A172 (cell line): Measurements from ENCODE around the gene MYL12A. TPM values are rescaled to one million over a fixed set of nuclear protein-coding genes. Genes with fewer than 3 reads are reported as not detected.

Experiments used
- DNase-seq: peaks from one replicate; pipeline ENCODE4 v3.0.0-alpha.2; 2015; ENCODE audit warnings: low spot score
- total RNA-seq: library from RNA; depleted of rRNA; stranded (reverse); fragments of >200 nt; shearing (Covaris generic); gene quantifications from 2 replicates; pipeline ENCODE4 v1.2.3, GENCODE V29; 2014; rRNA removed

Gene MYL12A
- total RNA-seq, 1 experiment from 2014 or later: 1,577 TPM

DNA sequence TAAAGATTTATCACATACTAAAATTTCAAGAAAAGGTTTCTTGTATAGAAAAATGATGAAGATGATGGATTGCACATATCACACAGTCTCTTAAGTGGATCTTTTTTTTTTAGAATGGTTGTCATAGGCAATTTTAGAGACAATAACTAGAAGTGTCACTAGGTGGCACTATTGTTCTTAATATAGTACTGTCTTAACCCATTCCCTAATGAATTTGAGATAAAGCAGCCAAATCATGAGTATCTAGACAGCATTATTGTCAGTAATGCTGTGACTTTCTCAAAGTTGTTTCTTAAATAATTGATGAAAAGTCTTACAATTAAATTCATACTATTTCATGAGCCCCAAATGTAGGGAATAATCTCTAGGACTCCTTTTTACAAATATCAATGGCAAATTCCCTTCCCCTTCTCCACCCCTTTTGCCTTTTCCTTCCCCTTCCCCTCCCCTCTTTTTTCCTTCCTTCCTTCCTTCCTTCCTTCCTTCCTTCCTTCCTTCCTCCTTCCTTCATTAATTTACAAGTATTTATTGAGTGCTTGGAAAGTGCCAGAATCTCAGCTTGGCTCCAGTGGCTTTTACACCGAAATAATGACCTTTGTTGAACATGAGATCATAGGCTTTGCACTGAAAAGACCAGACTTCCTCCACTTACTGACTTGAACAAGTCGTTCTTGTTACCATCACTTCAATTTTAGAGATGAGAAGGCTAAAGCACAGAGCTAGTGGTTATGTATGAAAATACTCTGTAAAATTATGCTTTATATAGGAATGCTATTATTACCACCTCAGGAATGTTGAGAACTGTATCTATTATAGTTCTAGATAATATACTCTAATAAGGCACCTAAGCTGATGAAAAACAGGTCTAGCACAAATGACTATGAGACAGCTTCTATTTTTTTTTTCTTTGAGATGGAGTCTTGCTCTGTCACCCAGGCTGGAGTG, 34.1 kb downstream of the MYL12A start:
- peak; percentile 89 for DNase-seq

DNA sequence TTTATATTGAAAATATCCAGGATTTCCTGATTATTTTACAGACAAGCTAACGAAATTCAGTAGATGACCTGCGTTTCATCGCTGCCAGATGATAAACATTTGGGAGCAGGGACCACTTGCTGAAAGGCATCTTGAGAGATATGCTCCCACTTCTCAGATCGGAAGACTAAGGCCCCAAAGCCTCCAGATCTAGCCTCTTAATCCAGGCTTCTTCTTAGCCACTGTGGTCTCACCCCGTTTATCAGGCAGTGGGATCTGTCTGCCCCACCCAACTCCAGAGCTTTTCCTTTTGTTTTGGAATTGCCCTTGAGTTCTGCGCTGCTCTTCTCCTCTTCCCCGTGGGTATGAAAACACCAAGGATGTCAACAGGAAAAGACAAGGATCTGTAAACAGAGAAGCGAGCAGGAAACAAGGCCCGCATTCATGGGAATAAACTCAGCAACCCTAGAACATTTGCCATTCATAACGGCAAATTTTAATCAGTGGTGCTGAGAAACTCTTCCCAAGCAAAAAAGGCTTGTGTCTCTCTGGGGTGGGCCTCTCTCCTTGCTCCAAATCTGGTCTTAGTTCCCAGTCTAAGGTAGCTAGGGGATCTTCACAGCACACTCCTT, 35.8 kb downstream of the MYL12A start:
- DNase-seq: no peak

DNA sequence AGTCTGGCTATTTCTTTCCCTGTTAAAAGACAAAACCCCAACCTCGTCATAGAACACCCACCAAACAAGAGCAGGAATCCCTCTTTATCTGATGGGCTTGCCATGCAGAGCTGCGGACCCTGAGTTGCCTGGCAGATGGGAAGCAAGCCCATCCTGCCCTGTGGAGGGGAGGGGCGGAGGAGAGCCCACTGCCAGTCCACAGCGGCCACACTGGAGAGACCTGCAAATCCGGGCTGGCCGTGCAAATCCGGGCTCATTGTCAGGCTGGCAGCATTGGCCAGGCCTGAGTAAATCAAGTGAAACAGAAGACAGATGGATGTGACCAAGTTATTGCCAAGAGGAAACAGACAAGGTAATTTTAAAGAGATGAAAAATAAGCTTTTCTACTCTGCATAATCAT, 36.3 kb downstream of the MYL12A start:
- no peak for DNase-seq

DNA sequence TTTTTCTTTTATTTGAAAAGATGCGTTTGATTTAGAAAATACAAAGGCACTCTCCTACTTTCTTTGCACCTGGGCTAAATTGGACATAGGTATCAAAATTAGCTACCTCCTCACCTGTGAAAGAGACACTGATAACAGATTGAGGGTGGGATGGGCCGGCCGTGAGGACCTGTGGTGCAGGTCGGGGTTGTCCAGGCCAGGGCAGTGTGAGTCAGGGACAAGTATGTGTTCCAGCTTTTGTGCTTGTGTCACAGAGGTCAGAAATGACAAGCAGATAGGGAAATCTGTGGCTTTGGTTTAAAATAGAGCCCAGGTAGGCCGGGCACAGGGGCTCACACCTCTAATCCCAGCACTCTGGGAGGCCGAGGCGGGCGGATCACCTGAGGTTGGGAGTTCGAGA, 36.9 kb downstream of the MYL12A start:
- no peak for DNase-seq

DNA sequence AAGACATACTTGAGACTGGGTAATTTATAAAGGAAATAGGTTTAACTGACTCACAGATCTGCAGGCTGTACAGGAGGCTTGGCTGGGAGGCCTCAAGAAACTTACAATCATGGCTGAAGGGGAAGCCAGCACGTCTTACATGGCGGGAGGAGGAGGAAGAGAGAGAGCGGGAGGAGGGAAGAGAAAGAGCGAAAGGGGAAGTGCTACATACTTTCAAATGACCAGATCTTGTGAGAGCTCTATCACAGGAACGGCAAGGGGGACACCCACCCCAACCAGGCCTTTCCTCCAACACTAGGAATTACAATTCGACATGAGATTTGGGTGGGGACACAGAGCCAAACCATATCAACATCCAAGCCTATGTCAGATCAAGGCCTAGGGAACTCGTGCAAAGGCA, 38.6 kb downstream of the MYL12A start:
- DNase-seq: no peak

DNA sequence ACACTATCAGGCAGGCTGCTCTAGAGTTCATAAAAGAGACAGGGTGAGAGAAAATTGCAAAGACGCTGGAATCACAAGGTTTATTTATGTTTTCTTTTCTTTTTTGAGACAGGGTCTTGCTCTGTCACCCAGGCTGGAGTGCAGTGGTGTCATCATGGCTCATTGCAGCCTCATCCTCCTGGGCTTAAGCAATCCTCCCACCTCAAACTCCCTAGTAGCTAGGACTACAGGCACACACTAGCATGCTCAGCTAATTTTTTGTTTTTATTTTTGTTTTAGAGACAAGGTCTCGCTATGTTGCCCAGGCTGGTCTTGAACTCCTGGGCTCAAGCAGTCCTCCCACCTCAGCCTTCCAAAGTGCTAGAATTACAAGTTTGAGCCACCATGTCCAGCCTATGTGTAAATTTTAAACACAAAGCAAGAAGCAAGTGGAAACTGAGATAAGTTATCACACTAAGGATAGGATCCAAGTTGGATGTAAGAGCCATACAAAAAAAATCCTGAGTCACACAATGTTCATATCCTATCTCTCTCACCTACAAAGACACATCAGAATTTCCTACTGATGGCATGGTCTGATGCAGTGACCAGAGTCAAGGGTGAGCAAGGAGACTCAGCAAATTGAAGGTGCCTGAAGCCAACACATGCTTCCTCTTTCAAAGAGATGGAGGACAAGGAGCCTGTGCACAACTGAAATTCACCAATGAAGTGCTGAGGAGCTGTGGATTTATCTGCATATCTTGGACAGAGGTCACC, 45.8 kb downstream of the MYL12A start:
- no peak for DNase-seq

DNA sequence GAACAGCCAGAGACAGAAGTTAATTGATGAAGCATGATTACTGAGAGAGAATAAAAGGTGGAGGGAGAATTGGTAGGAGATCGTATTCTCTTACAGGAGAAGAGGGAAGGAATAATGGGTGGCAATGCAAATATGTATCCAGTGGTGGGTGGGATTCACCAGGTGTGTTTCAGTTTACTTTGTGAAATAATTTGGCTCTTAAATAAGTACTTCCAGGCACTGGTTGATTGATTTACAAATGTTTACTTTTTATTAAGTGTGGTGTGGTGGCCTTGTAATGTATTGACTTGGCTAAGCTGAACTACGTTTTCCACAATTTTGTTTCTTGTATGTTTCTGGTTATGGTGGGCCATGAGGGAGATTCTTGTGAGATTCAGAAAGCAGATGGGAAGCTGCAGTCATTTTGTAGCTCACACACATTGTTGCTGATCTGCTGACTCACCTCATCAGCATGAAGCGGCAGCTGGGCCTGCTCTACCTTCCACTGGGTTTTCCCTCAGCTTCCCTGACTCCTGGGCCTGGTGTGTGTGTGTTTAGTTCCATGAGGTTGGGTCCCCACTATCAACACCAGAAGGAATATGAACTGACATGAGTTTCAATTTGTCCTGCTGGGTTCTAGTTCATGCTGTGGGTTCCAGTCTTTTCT, 47.0 kb downstream of the MYL12A start:
- no peak for DNase-seq

DNA sequence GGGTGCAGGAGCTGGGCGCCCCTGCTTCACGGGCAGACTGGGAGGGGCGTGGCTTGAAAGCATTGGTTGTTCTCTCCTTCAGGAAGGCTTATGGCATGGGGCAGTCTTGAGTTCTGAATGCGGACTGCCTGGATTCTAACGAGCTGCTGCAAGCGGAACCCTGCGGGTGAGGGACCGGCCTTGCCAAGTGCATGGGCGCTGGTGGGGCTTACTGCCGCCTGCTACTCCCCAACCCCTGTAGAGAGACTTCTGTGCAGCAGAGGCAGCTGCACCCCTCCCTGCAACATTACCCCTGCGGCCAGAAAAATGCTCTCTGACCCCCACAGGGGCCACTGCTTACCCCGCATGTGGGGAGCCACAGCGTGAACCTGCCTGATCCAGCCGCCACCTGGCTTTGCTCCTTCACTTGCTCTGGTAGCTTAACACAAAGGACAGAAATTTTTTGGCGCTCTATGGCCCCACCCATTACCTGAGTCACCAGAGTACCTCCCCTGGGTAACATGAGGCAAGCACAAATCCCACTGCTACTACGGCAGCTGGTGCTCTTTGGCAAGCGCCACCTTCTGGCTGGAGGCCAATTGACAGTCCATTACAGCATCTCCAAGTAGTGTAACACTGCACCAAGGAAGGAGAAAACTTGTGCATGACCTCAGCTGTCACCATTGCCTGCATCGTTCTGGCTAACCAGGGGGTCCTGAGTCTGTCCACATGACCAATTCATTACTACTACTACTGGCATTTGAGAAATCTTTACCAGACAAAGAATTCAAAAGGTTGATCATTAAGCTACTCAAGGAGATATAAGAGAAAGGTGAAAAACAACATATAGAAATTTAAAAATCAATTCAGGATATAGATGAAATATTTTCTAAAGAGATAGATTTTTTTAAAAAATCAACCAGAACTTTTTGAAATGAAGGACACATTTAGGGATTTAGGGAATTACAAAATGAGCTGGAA, 49.7 kb downstream of the MYL12A start:
- DNase-seq: peak; percentile 61

DNA sequence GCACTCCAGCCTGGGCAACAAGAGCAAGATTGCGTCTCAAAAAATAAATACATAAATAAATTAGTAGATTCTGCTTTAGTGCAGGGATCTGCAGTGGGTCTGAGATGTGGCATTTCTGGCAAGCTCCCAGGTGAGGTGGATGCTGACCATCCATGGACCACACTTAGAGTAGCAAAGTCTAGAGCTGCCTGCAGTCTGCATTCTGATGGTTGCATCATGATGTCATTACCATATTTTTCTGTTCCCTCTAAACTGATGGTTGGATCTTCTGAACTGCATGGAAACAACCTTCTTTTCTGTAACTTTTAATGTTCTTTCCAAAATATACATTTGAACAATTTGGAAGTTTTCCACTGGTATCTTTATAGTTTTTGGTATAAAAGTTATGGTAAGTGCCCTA, 57.2 kb downstream of the MYL12A start:
- no peak for DNase-seq

DNA sequence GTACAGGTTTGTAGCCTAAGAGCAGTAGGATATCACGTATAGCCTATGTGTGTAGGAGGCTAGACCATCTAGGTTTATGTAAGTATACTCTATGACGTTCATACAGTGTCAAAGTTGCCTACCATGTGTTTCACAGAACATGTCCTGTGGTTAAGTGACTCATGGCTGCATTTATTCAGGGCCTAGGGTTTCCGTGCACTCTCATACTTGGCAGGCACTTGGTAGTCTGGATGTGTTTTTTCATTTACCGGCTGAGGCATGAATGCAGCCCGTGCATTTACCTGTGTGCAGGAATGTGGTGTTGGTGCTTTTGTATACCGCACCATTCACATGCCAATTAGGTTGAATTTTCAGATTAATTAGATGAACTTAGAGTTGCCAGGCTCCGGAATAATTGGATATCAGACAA, 57.8 kb downstream of the MYL12A start:
- DNase-seq: peak; percentile 87

Other genes with a start within 250 kb of the MYL12A start
- 22.4 and 26.1 TPM in 2 replicates for gene LPIN2, start 234.7 kb upstream of the MYL12A start, total RNA-seq
- gene MYOM1, start 27.8 kb upstream of the MYL12A start, total RNA-seq: not detected in 2 replicates
- gene MYL12B, start 14.3 kb downstream of the MYL12A start, total RNA-seq: 633 and 743 TPM in 2 replicates
- 101 and 103 TPM in 2 replicates for gene TGIF1, start 202.4 kb downstream of the MYL12A start, total RNA-seq